AG09309 (cell line): ENCODE data around the gene FARS2.

Experiments
- DNase-seq: peaks from one replicate; pipeline ENCODE4 v3.0.0-alpha.2; 2010; ENCODE audit warnings: low read depth
- H3K4me3 ChIP-seq: 2 replicates; pipeline ENCODE4 v1.5.1; 2011; ENCODE audit warnings: mild to moderate bottlenecking, low read depth, low read length, moderate library complexity; ENCODE audit not compliant: control insufficient read depth
- TF ChIP-seq, protein P1 (sequence below): IDR thresholded peaks from 2 replicates; pipeline ENCODE4 v1.5.1; 2011; ENCODE audit warnings: mild to moderate bottlenecking, low read depth, low read length, inconsistent platforms; ENCODE audit not compliant: insufficient read depth, control insufficient read depth; ENCODE audit errors: missing control alignments

FARS2 gene

GRCh38 chr6:5247201-5247600, 14.1 kb upstream of the FARS2 start:
- no peak overlapping the region for H3K4me3 ChIP-seq
- no peak for DNase-seq
- TF ChIP-seq, protein P1, sequence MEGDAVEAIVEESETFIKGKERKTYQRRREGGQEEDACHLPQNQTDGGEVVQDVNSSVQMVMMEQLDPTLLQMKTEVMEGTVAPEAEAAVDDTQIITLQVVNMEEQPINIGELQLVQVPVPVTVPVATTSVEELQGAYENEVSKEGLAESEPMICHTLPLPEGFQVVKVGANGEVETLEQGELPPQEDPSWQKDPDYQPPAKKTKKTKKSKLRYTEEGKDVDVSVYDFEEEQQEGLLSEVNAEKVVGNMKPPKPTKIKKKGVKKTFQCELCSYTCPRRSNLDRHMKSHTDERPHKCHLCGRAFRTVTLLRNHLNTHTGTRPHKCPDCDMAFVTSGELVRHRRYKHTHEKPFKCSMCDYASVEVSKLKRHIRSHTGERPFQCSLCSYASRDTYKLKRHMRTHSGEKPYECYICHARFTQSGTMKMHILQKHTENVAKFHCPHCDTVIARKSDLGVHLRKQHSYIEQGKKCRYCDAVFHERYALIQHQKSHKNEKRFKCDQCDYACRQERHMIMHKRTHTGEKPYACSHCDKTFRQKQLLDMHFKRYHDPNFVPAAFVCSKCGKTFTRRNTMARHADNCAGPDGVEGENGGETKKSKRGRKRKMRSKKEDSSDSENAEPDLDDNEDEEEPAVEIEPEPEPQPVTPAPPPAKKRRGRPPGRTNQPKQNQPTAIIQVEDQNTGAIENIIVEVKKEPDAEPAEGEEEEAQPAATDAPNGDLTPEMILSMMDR = no peak

DNA sequence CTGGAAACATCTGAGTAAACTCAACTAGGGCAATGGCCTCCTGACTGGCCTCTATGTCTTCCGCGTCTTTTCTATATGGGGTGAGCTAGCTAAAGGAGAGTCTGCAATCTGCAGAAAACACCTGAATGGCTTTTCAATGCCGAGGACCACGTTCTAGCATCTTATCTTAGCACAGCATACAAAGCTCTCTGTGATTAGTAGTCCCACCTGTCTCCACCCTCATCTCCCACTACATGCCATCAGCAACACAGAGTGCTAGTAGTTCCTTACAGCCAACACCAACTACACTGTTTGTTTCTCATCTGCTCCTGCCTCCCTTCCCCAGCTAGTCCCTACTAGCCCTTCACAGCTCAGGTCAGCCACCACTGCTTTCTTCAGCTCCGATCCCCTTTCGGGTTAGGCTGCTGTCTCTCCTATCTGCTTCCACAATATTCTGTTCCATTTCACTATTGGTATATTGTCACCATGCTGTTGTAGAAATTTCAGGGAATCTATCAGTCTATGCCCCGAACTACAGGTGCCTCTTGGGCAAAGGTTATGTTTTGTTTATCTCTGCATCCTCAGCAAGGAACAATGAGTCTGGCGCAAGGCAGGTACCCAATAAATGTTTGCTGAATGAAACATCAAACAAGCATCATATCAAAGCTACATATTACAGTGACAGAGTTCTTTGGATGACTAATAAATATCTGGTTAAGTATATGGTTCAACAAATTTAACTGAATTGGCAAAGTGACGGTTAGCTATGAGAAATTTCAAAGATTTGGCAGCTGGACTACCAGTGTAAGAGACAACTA, 12.8 kb upstream of the FARS2 start:
- TF ChIP-seq, protein P1 = no peak
- H3K4me3 ChIP-seq = no peak overlapping the region
- DNase-seq = no peak

DNA sequence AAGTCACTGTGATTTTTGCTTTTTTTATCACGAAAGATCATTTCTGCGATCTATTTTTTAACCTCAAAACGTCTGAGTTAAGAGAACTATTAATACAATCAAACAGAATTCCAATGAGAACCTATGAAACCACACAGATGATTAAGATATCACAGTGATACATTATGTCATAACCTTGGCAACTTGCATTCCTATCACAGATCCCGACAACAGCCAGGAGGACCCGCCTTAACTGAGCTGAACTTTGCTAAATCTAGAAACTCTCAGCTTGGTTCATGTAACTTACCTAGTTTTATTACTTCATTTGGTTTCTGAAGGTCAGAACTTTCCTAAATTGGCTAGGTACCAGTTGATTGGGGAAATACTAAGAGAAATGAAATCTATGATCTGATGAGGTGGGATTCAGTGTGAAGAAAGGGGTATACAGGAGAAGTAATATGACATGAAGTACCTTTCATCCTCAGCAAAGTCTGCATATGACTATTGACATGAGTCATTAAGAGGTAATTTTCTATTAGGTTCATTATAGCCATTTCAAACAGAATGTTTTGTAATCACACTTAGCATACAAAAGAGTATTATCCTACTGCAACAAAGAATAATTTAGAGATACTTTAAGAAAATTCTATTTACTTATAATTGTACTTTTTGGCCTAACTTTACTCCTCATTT, 11.7 kb upstream of the FARS2 start:
- H3K4me3 ChIP-seq = no peak overlapping the region
- DNase-seq = no peak
- TF ChIP-seq, protein P1 = no peak

GRCh38 chr6:5250451-5250850, 10.9 kb upstream of the FARS2 start:
- TF ChIP-seq, protein P1 = no peak
- no peak for DNase-seq
- no peak overlapping the region for H3K4me3 ChIP-seq

DNA sequence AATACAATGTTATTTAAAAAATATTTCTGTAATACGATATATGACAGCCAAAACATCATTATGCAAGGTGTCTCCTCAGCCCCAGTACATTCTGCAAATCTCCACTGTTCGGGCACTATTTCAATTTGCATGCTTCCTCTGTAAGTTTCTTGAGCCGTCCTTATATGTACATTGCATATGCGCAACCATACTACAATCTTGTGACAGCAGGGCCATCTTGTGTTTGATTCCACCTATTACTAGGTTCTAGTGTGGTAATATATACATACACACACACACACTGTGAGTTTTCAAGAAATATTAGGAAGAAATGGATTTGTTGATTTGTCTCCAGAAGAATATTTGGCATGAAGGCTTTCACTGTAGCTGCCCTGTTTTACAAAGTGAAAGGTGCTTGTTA, 10.4 kb upstream of the FARS2 start:
- no peak overlapping the region for H3K4me3 ChIP-seq
- TF ChIP-seq, protein P1 = no peak
- no peak for DNase-seq

GRCh38 chr6:5256952-5257351, 4.4 kb upstream of the FARS2 start:
- no peak for DNase-seq
- TF ChIP-seq, protein P1 = no peak

More at GRCh38 chr6:5256952-5257351, 4.4 kb upstream of the FARS2 start:
- H3K4me3 ChIP-seq = no peak overlapping the region
